Coronary artery (tissue), 2 donors: Measurements from ENCODE around the gene NLGN2.
A peak's percentile ranks its signal among the peaks of the same experiment; 100 is the strongest.

Source experiments
- DNase-seq: peaks from one replicate; pipeline ENCODE4 v3.0.0-alpha.2; 2017; ENCODE audit warnings: low spot score
- H3K27ac ChIP-seq, 2 donors: fragments of 200-600 bp; sonication (generic); one replicate each; pipeline ENCODE4 v1.5.1; 2016 to 2019
- H3K4me3 ChIP-seq: fragments of 200-600 bp; sonication (generic); 2 replicates; pipeline ENCODE4 v1.5.1; 2016; ENCODE audit warnings: mild to moderate bottlenecking, moderate library complexity
- TF ChIP-seq, protein P1 (sequence below): fragments of 200-600 bp; sonication (generic); IDR thresholded peaks from one replicate; pipeline ENCODE4 v1.5.1; 2019; ENCODE audit warnings: antibody characterized with exemption

NLGN2 gene

DNA sequence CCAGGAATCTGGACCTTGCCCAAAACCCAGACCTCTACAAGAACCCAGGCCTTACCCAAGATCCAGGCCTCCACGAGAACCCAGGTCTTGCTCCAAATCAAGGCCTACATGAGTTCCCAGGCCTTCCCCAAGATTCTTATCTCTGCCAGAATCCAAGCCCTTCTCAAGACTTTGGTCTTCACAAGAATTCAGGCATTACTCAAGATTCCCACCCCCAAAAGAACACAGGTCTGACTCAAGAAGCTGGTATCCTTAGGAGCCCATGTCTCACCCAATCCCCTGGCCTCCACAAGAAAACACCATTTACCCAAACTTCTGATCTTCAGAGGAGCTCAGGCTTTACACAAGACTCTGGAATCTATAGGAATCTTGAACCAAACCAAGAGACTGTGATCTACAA lies 23.6 kb downstream of the NLGN2 start:
- TF ChIP-seq, protein P1, sequence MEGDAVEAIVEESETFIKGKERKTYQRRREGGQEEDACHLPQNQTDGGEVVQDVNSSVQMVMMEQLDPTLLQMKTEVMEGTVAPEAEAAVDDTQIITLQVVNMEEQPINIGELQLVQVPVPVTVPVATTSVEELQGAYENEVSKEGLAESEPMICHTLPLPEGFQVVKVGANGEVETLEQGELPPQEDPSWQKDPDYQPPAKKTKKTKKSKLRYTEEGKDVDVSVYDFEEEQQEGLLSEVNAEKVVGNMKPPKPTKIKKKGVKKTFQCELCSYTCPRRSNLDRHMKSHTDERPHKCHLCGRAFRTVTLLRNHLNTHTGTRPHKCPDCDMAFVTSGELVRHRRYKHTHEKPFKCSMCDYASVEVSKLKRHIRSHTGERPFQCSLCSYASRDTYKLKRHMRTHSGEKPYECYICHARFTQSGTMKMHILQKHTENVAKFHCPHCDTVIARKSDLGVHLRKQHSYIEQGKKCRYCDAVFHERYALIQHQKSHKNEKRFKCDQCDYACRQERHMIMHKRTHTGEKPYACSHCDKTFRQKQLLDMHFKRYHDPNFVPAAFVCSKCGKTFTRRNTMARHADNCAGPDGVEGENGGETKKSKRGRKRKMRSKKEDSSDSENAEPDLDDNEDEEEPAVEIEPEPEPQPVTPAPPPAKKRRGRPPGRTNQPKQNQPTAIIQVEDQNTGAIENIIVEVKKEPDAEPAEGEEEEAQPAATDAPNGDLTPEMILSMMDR, result no peak
- DNase-seq, result no peak
- Histone ChIP-seq H3K27ac (no peak overlapping the region), H3K4me3 (no peak overlapping the region)

DNA sequence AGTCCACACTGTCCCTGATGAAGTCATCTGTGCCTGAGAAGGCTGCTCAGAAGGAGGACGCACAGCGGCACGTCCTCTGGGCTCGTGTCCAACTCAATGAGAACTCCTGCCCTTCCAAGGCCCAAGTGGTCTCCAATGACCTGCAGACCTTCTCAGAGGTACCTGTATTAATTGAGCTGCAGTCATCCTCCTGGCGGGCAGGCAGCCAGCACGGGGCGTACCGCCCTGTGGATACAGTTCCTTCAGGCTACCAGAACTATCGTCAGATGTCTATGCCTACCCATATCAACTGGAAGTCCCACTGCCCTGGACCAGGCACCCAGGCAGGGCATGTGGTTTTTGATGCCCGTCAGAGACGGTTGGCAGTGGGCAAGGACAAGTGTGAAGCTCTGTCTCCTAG lies 24.7 kb downstream of the NLGN2 start:
- H3K27ac ChIP-seq, result no peak overlapping the region
- no peak for DNase-seq
- no peak overlapping the region for H3K4me3 ChIP-seq

DNA sequence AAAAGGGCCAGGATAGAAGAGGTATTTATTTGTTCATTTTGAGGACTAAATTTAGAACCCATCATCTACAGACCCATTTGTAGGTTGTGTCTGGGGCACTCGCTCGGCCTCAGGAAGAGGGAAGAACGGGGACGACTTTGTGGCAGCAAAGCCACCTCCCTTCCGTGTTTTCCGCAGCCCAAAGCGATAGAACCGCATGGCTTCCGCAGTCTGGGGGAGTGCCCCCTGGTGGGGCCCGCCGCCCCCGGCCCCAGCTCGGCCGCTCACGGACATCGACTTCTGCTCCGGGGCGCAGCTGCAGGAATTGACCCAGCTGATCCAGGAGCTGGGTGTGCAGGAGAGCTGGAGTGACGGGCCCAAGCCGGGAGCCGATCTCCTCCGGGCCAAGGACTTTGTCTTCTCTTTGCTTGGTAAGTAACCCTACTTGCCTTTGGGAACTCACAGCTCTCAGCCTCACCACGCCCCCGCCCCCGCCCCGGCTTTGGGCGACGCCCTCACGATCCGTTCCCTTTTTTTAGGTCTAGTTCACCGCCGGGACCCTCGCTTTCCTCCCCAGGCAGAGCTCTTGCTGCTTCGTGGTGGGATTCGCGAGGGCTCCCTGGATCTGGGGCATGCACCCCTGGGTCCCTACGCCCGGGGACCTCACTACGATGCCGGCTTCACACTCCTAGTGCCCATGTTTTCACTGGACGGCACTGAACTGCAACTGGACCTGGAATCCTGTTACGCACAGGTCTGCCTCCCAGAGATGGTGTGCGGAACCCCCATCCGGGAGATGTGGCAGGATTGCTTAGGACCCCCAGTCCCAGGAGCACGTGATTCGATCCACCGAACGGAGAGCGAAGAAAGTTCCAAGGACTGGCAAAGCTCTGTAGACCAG lies 28.3 kb downstream of the NLGN2 start:
- peak overlapping the region; percentile 74 for H3K4me3 ChIP-seq
- TF ChIP-seq, protein P1, result no peak
- DNase-seq, result peak; percentile 85
- peak overlapping the region in 1 of 2 donors; percentile 86 for H3K27ac ChIP-seq

More for the DNA sequence above, 24.7 kb downstream of the NLGN2 start:
- TF ChIP-seq, protein P1, result no peak

DNA sequence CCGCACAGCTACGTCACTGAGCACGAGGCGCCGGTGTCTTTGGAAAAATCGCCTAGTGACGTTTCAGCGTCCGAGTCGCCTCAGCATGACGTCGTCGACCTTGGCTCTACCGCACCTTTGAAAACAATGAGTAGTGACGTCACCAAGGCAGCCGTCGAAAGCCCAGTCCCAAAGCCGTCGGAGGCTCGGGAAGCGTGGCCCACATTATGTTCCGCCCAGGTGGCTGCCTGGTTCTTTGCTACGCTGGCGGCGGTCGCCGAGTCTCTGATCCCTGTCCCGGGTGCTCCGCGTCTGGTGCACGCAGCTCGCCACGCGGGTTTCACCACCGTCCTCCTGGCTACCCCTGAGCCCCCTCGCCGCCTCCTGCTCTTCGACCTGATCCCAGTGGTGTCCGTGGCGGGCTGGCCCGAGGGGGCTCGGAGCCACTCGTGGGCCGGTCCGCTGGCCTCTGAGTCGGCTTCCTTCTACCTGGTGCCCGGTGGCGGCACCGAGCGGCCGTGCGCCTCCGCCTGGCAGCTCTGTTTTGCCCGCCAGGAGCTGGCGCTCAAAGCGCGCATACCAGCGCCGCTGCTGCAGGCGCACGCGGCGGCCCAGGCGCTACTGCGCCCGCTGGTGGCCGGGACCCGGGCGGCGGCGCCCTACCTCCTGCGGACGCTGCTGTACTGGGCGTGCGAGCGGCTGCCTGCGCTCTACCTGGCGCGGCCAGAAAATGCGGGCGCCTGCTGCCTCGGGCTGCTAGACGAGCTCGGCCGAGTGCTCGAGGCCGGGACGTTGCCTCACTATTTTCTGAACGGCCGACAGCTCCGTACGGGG lies 29.1 kb downstream of the NLGN2 start:
- peak overlapping the region; percentile 40 to 86 for H3K27ac ChIP-seq
- TF ChIP-seq, protein P1, result peak; percentile 80
- DNase-seq, result peak; percentile 84
- peak overlapping the region; percentile 74 for H3K4me3 ChIP-seq

DNA sequence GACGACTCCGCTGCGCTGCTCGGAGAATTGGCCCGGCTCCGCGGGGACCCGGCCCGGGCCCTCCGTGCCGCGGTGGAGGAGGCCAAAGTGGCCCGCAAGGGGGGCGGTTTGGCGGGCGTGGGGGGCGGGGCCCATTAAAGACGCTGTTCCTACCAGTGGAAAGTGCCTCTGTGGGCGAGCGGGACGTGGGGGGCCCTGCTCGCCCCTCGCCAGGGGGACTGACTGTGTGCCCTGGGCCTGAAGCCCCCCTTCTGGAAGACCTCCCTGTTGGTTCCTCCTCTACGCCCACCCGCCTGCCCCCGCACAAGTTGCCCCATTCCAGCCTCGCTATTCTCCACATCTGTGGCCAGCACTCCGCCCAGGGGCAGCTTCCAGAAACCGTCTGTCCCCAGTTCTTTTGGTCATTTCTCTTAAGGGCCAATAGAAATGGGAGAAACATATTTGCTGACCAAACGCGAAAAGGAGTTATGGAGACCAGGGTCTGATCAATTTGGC lies 29.8 kb downstream of the NLGN2 start:
- H3K4me3 ChIP-seq, result peak overlapping the region; percentile 74
- TF ChIP-seq, protein P1, result peak; percentile 7
- DNase-seq, result no peak
- peak overlapping the region in 1 of 2 donors; percentile 86 for H3K27ac ChIP-seq

DNA sequence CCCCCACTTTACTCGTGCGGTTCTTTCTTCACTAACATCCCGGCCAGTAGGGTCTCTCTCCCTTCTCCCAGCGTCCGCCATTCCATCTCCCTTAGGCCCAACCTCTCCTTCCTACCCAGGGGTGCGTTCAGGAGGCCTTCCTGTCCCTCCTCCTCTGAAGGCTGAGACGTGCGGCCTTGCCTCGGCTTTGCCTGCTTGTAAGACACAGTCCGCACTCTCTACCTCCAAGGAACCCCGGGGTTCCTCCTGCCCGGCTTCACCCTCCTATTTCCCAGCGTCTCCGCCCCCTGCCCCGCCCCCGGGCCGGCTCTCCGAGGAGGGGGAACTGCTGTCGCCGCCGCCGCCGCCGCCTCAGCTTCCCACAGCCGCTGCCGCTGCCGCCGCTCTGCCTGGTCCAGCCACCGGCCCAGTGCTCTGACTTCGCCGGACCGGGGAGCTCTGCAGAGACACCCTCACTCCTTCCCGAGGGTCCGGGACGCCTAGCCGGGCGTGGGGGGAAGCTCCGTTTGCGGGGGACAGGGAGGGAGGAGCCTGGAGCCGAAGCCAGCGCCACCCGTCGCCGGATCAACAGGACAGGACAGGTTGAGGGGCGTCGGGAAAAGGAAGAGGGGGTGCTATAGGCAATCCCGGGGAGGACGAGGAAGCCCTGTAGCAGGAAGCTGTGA lies 30.4 kb downstream of the NLGN2 start:
- Histone ChIP-seq H3K4me3 (peak overlapping the region; percentile 74), H3K27ac (peak overlapping the region in 1 of 2 donors; percentile 86)
- TF ChIP-seq, protein P1, result no peak
- no peak for DNase-seq
